AG09309 (cell line): ENCODE results near the gene TREM2.

Experiments
- DNase-seq: peaks from one replicate; pipeline ENCODE4 v3.0.0-alpha.2; 2010; ENCODE audit warnings: low read depth
- H3K4me3 ChIP-seq: 2 replicates; pipeline ENCODE4 v1.5.1; 2011; ENCODE audit warnings: mild to moderate bottlenecking, low read depth, low read length, moderate library complexity; ENCODE audit not compliant: control insufficient read depth
- TF ChIP-seq, protein P1 (sequence below): IDR thresholded peaks from 2 replicates; pipeline ENCODE4 v1.5.1; 2011; ENCODE audit warnings: mild to moderate bottlenecking, low read depth, low read length, inconsistent platforms; ENCODE audit not compliant: insufficient read depth, control insufficient read depth; ENCODE audit errors: missing control alignments

Gene TREM2

DNA sequence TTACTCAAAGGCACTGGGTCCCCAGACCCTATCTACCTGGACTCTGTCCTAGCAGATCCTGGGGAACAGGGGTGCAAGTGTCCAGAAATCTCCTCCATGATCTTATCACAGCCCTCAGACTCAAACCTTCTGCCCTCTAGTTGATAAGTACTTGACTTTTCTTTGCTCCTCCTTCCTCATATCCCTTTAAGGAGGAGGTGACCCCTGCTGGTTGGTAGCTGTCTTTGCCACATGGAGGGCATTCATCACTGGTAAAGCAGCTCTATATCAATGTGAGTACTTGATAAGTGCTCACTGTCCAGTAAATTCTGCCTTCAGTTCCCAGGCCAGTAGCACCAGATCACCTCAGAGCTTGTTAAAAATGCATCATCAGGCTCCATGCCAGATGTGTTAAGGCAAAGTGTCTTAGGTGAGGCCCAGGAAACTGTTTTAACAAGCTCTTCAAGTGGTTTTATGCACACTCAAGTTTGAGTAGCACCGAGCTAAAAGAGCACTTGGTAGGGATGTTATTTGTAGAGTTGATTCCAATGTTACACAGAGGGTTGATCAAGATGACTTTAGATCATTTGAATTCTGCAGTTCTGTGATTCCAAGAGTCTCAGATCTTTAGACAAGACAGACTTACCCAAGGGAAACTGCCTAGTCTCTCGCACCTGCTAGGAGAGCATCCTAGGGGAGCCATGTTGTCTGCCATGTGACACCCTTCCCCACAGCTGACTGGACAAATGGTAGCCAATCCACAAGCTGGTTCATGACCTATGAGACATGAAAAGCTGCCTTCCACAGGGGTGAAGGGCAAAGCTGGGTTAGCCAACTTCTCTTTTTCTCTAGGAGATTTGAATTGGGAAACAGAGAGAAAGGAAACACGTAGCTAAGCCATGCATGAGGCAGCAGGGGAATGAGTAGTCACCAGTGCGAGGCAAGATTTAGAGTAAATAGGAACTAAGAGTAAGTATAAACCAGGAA is 19.4 kb upstream of the TREM2 start:
- TF ChIP-seq, protein P1, sequence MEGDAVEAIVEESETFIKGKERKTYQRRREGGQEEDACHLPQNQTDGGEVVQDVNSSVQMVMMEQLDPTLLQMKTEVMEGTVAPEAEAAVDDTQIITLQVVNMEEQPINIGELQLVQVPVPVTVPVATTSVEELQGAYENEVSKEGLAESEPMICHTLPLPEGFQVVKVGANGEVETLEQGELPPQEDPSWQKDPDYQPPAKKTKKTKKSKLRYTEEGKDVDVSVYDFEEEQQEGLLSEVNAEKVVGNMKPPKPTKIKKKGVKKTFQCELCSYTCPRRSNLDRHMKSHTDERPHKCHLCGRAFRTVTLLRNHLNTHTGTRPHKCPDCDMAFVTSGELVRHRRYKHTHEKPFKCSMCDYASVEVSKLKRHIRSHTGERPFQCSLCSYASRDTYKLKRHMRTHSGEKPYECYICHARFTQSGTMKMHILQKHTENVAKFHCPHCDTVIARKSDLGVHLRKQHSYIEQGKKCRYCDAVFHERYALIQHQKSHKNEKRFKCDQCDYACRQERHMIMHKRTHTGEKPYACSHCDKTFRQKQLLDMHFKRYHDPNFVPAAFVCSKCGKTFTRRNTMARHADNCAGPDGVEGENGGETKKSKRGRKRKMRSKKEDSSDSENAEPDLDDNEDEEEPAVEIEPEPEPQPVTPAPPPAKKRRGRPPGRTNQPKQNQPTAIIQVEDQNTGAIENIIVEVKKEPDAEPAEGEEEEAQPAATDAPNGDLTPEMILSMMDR, result peak; percentile 72
- H3K4me3 ChIP-seq, result no peak overlapping the region
- peak; percentile 14 for DNase-seq

DNA sequence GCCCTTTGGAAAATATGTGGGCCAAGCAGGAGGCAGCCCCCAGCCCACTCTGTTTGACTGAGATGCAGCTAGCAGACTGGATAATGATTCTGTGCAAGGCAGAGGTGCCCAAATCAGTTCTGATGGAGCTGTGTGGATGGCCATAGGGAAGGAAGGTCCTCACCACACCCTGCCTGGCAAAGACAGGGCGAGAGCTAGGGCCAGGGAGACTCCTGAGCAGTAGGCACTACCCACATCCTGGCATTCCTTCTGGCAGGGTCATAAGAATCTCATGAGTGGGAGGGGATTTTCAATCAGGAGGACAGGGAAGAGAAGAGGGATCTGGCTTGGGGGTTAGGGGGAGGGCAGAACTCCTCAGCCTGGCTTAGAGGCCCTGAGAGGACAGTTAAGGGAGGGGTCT is 18.6 kb upstream of the TREM2 start:
- no peak for DNase-seq
- TF ChIP-seq, protein P1, result no peak
- no peak overlapping the region for H3K4me3 ChIP-seq

DNA sequence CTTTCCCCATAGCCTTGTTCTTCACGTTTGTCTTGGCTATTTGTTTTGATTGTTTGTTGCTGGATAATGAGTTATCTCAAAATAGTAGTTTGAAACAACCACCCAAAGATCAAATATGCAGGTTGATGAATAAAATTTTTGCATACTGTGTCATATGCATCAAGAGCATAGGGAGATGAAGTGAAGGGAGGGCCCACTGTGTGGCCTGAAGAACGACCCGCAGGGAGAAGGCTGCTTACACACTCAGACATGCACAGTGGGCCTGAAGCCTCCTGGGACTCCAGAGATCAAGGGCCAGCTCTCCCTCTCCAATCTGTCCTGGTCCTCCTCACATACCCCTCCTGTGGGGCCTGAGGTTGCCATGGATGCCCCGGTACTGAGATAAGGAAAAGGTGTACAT is 16.2 kb upstream of the TREM2 start:
- H3K4me3 ChIP-seq, result no peak overlapping the region
- TF ChIP-seq, protein P1, result no peak
- no peak for DNase-seq

DNA sequence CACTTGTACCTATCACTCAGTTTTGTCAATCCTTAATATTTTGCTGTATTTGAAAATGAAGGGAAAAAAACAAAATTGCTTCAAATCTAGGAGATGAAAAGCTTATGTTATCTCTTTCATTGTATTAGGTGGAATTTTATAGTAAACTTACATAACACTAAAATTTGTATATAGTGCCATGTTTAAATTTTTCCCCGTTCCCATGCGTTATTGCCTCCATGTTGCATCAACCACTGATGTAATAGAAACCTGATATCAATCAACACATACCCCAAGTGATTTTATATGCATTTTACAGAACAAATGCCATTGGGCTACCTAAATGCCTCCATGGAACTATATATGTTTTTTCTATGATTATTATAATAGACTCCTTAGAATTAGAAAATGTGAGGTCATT is 14.8 kb upstream of the TREM2 start:
- no peak overlapping the region for H3K4me3 ChIP-seq

DNA sequence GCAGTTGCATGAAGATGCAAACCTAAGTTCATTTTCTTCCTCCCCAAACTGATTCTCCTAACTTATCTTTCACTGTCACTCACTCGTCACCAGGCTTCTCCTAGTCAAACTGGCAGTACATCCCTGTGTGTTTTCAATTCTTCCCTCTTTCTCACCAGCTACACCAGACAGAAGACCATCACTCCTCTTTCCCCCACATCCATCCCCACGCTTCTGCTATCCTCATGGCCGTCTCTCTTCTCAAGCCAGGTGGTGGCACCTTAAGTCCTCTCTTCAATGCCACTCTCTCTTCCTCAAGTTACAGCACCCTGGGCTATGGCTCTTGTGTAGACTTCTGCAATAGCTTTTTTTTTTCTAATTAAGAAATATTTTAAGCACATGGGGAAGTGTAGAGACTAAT is 14.4 kb upstream of the TREM2 start:
- no peak overlapping the region for H3K4me3 ChIP-seq
- no peak for DNase-seq
- TF ChIP-seq, protein P1, result no peak

More for the DNA sequence above, 14.8 kb upstream of the TREM2 start:
- no peak for DNase-seq
- TF ChIP-seq, protein P1, result no peak

DNA sequence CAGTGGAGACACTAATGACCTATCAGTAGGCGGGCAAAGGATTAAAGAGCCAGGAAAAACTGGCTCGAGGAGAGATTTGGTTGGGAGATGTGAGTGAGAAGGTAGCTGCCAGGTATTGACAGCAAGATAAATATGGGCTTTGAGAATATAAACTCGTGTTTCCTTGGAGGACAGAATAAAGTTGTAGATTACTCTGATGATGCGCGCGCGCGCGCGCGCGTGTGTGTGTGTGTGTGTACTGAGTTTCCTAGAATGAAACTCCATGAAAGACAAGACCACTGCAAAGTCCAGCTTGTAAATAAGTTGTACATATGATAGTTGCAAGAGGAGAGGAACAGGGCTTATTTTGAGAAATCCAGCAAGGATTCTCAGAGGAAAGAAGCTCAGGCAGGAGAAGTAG is 13.3 kb upstream of the TREM2 start:
- DNase-seq, result no peak
- TF ChIP-seq, protein P1, result no peak
- H3K4me3 ChIP-seq, result no peak overlapping the region

DNA sequence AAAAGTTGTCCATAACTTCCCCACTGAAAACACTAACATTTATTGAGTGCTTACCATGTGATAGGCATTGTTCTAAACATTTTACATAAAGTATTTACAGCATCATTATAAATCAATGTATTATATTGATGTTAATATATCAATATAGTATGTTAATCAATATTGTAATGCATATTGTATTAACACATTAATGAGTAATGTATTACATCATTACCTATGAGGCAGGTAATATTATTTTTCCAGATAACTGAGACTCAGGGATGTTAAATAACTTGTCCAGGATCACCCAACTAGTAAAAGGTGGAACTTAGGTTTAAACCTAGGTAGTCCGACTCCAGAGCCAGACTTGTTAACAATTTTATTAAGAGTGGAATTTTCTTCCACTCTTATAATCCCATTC is 12.2 kb upstream of the TREM2 start:
- DNase-seq, result no peak
- TF ChIP-seq, protein P1, result no peak
- no peak overlapping the region for H3K4me3 ChIP-seq
